H1 (cell line): ENCODE results near the gene PDK3. TPM values are rescaled to one million over a fixed set of nuclear protein-coding genes. Genes with fewer than 3 reads are reported as not detected.

Experiments used
- CTCF ChIA-PET: fragments of 300-600 bp; sonication (Branson Sonifier 250); formaldehyde crosslinking; loops from one replicate; lab custom pipeline; 2021; ENCODE audit not compliant: partially characterized antibody; lab: Charles Lee
- POLR2A ChIA-PET: fragments of 300-600 bp; sonication (Branson Sonifier 250); formaldehyde crosslinking; loops from one replicate; lab custom pipeline; 2021; ENCODE audit warnings: inconsistent platforms; ENCODE audit not compliant: partially characterized antibody; lab: Charles Lee
- DNase-seq, 2 experiments: peaks; one replicate each; pipeline versions ENCODE4 v3.0.0 to v3.0.0-alpha.2; 2010 to 2022; ENCODE audit warnings: low spot score in 2 of 2, low read depth in 1 of 2, mixed read lengths in 1 of 2
- FAIRE-seq: peaks from 2 replicates; lab custom pipeline; 2011; peaks lifted over from hg19 to GRCh38; lab: Jason Lieb, UNC
- H2AFZ ChIP-seq: 2 replicates; pipeline ENCODE4 v1.8.1; 2012; ENCODE audit warnings: low read length, inconsistent platforms
- H2AK5ac ChIP-seq: 2 replicates; pipeline ENCODE4 v1.6.1; 2013; ENCODE audit warnings: low read depth, low read length
- H2BK120ac ChIP-seq: replicated peaks from 2 replicates; pipeline ENCODE3; 2013; ENCODE audit warnings: low read depth, low read length, inconsistent platforms
- H2BK12ac ChIP-seq: 2 replicates; pipeline ENCODE4 v1.6.1; 2013; ENCODE audit warnings: low read depth, low read length
- H2BK15ac ChIP-seq: 2 replicates; pipeline ENCODE4 v1.6.1; 2013; ENCODE audit warnings: low read length
- H2BK20ac ChIP-seq: 2 replicates; pipeline ENCODE4 v1.6.1; 2013; ENCODE audit warnings: low read length
- H2BK5ac ChIP-seq: 2 replicates; pipeline ENCODE4 v1.6.1; 2013; ENCODE audit warnings: low read depth, low read length
- H3K14ac ChIP-seq: 2 replicates; pipeline ENCODE4 v1.6.1; 2013; ENCODE audit warnings: inconsistent platforms; ENCODE audit not compliant: insufficient read length
- H3K18ac ChIP-seq: 2 replicates; pipeline ENCODE4 v1.6.1; 2013; ENCODE audit warnings: low read length; ENCODE audit errors: extremely low read depth
- H3K23ac ChIP-seq: 2 replicates; pipeline ENCODE4 v1.6.1; 2013; ENCODE audit warnings: inconsistent platforms; ENCODE audit not compliant: insufficient read length
- H3K23me2 ChIP-seq: 2 replicates; pipeline ENCODE4 v1.6.1; 2013; ENCODE audit warnings: low read depth, low read length
- H3K27ac ChIP-seq: 2 replicates; pipeline ENCODE4 v1.6.1; 2011; ENCODE audit warnings: low read depth, low read length, inconsistent platforms
- H3K27me3 ChIP-seq, 4 experiments: replicated peaks in 1 of 4; 1 replicate in 1 of 4; 2 replicates in 3 of 4; pipeline versions ENCODE4 v1.6.1 to v1.8.1; 2011 to 2013; ENCODE audit warnings: low read length in 3 of 4, mild to moderate bottlenecking in 3 of 4, inconsistent platforms in 2 of 4, mixed read lengths in 2 of 4, moderate library complexity in 1 of 4; ENCODE audit not compliant: control insufficient read depth in 3 of 4, insufficient read depth in 3 of 4; ENCODE audit errors: extremely low read depth in 1 of 4
- H3K36me3 ChIP-seq, 4 experiments: 2 replicates each; pipeline versions ENCODE4 v1.6.1 to v1.8.1; 2011 to 2013; ENCODE audit warnings: mild to moderate bottlenecking in 4 of 4, low read length in 3 of 4, moderate library complexity in 2 of 4, control low read depth in 1 of 4, inconsistent platforms in 1 of 4; ENCODE audit not compliant: insufficient read depth in 4 of 4, control insufficient read depth in 2 of 4
- H3K4ac ChIP-seq: replicated peaks from 2 replicates; pipeline ENCODE3; 2013; ENCODE audit warnings: low read length, low read depth, mixed read lengths, inconsistent platforms; ENCODE audit not compliant: insufficient read length
- H3K4me1 ChIP-seq, 4 experiments: replicated peaks in 1 of 4; 1 replicate in 1 of 4; 2 replicates in 3 of 4; pipeline versions ENCODE4 v1.6.1 to v1.8.1; 2011 to 2013; ENCODE audit warnings: low read length in 3 of 4, inconsistent platforms in 2 of 4, mixed read lengths in 1 of 4; ENCODE audit not compliant: insufficient read depth in 4 of 4, control insufficient read depth in 3 of 4
- H3K4me2 ChIP-seq, 2 experiments: 2 replicates each; pipeline versions ENCODE4 v1.6.1 to v1.8.1; 2011 to 2013; ENCODE audit warnings: low read depth in 2 of 2, low read length in 2 of 2, control low read depth in 1 of 2, inconsistent platforms in 1 of 2, mild to moderate bottlenecking in 1 of 2; ENCODE audit not compliant: insufficient read depth in 1 of 2
- H3K4me3 ChIP-seq, 4 experiments: fragments of 200-600, 300-600 bp in 1 of 4; sonication (generic), shearing (Covaris generic), sonication (Bioruptor Twin) in 1 of 4; 2 replicates each; pipeline versions ENCODE4 v1.5.1 to v1.8.1; 2011 to 2016; ENCODE audit warnings: low read length in 4 of 4, low read depth in 3 of 4, control low read depth in 2 of 4, inconsistent platforms in 2 of 4, mild to moderate bottlenecking in 2 of 4, mixed read lengths in 1 of 4, moderate library complexity in 1 of 4; ENCODE audit not compliant: insufficient read depth in 2 of 4; ENCODE audit errors: extremely low read depth in 1 of 4
- H3K56ac ChIP-seq: replicated peaks from 2 replicates; pipeline ENCODE3; 2013; ENCODE audit warnings: low read depth, mild to moderate bottlenecking, mixed read lengths, low read length, inconsistent platforms; ENCODE audit not compliant: insufficient read length
- H3K79me1 ChIP-seq: 2 replicates; pipeline ENCODE4 v1.6.1; 2013; ENCODE audit warnings: low read depth, low read length, control low read depth
- H3K79me2 ChIP-seq, 2 experiments: 2 replicates each; pipeline versions ENCODE4 v1.6.1 to v1.8.1; 2012 to 2013; ENCODE audit warnings: low read length in 2 of 2, mild to moderate bottlenecking in 2 of 2, inconsistent platforms in 1 of 2; ENCODE audit not compliant: insufficient read depth in 2 of 2, control insufficient read depth in 1 of 2
- H3K9ac ChIP-seq, 4 experiments: replicated peaks in 1 of 4; 1 replicate in 1 of 4; 2 replicates in 3 of 4; pipeline versions ENCODE4 v1.6.1 to v1.8.1; 2011 to 2013; ENCODE audit warnings: low read depth in 3 of 4, low read length in 3 of 4, control low read depth in 2 of 4, mild to moderate bottlenecking in 2 of 4, moderate library complexity in 2 of 4, inconsistent platforms in 1 of 4; ENCODE audit errors: extremely low read depth in 1 of 4
- H3K9me3 ChIP-seq, 2 experiments: 2 replicates each; pipeline versions ENCODE4 v1.6.1 to v1.8.1; 2012 to 2013; ENCODE audit warnings: mild to moderate bottlenecking in 2 of 2, moderate library complexity in 2 of 2, control low read depth in 1 of 2, inconsistent platforms in 1 of 2, low read depth in 1 of 2, low read length in 1 of 2, mixed read lengths in 1 of 2; ENCODE audit not compliant: insufficient read depth in 2 of 2
- H4K20me1 ChIP-seq, 2 experiments: replicated peaks in 1 of 2; 2 replicates each; pipeline versions ENCODE3 to v1.8.1; 2011 to 2013; ENCODE audit warnings: inconsistent platforms in 2 of 2, low read length in 2 of 2, mild to moderate bottlenecking in 1 of 2; ENCODE audit not compliant: insufficient read depth in 2 of 2, control insufficient read depth in 1 of 2
- H4K5ac ChIP-seq: 2 replicates; pipeline ENCODE4 v1.6.1; 2013; ENCODE audit warnings: low read length, low read depth, mixed read lengths, inconsistent platforms; ENCODE audit not compliant: insufficient read length
- H4K8ac ChIP-seq: 2 replicates; pipeline ENCODE4 v1.8.0; 2013; ENCODE audit warnings: mild to moderate bottlenecking, moderate library complexity, low read length, inconsistent platforms; ENCODE audit not compliant: insufficient read depth; ENCODE audit errors: extremely low read depth
- H4K91ac ChIP-seq: replicated peaks from 2 replicates; pipeline ENCODE3; 2013; ENCODE audit warnings: low read length, mixed read lengths, inconsistent platforms; ENCODE audit not compliant: insufficient read length
- BACH1 ChIP-seq: IDR thresholded peaks from 2 replicates; pipeline ENCODE4 v1.6.1; 2012; ENCODE audit warnings: low read length, improper control_type of control experiment
- CBX5 ChIP-seq: fragments of 300-800, 300-1000 bp; sonication (generic); IDR thresholded peaks from 2 replicates; pipeline ENCODE4 v1.7.1; 2016; ENCODE audit warnings: antibody characterized with exemption, low read length, low read depth
- CBX8 ChIP-seq: fragments of 300-800, 300-1000 bp; sonication (generic); IDR thresholded peaks from 2 replicates; pipeline ENCODE4 v1.7.1; 2016; ENCODE audit warnings: low read depth, low read length, borderline replicate concordance
- CHD2 ChIP-seq: IDR thresholded peaks from 2 replicates; pipeline ENCODE4 v1.6.1; 2012; ENCODE audit warnings: low read length, improper control_type of control experiment
- EZH2 ChIP-seq: fragments of 200-600 bp; sonication (generic); IDR thresholded peaks from 2 replicates; pipeline ENCODE4 v1.7.1; 2012; ENCODE audit warnings: low read depth, mild to moderate bottlenecking, moderate library complexity, low read length, inconsistent platforms; ENCODE audit not compliant: severe bottlenecking
- KDM1A ChIP-seq: fragments of 200-600, 300-600 bp; sonication (generic); IDR thresholded peaks from 2 replicates; pipeline ENCODE4 v1.7.1; 2016; ENCODE audit warnings: mild to moderate bottlenecking, low read length, borderline replicate concordance
- KDM5A ChIP-seq: fragments of 200-600 bp; IDR thresholded peaks from 2 replicates; pipeline ENCODE4 v1.7.1; 2012; ENCODE audit warnings: mild to moderate bottlenecking, low read length, inconsistent platforms, mixed read lengths
- NRF1 ChIP-seq: IDR thresholded peaks from 2 replicates; pipeline ENCODE4 v1.6.1; 2011; ENCODE audit warnings: mild to moderate bottlenecking, low read depth, low read length, improper control_type of control experiment
- PHF8 ChIP-seq: fragments of 200-600 bp; sonication (generic); conservative IDR thresholded peaks from 2 replicates; pipeline ENCODE4 v1.7.1; 2012; ENCODE audit warnings: low read depth, mild to moderate bottlenecking, inconsistent platforms, low read length, moderate library complexity
- RAD21 ChIP-seq, 2 experiments: IDR thresholded peaks in 1 of 2; conservative IDR thresholded peaks in 1 of 2; 2 replicates each; pipeline ENCODE4 v1.6.1; 2011; ENCODE audit warnings: low read depth in 2 of 2, low read length in 2 of 2, improper control_type of control experiment in 1 of 2, inconsistent platforms in 1 of 2, mild to moderate bottlenecking in 1 of 2, moderate library complexity in 1 of 2
- RBBP5 ChIP-seq: IDR thresholded peaks from 2 replicates; pipeline ENCODE4 v1.7.1; 2012; ENCODE audit warnings: low read depth, mild to moderate bottlenecking, inconsistent platforms, low read length, moderate library complexity, borderline replicate concordance
- RXRA ChIP-seq: IDR thresholded peaks from 2 replicates; pipeline ENCODE4 v1.6.1; 2011; ENCODE audit warnings: low read depth, mild to moderate bottlenecking, low read length, moderate library complexity; ENCODE audit not compliant: insufficient read depth
- TAF7 ChIP-seq: optimal IDR thresholded peaks from 2 replicates; pipeline ENCODE3; 2011; ENCODE audit warnings: low read depth, mild to moderate bottlenecking, inconsistent platforms, low read length, moderate library complexity, borderline replicate concordance
- TCF12 ChIP-seq: IDR thresholded peaks from 2 replicates; pipeline ENCODE4 v1.6.1; 2011; ENCODE audit warnings: low read depth, mild to moderate bottlenecking, low read length
- WGBS, 2 experiments: shearing (Covaris generic) in 1 of 2; methylation state at CpG; one replicate each; pipeline versions ENCODE4 v1.1.6 to v1.1.7; 2013 to 2015; ENCODE audit warnings: low lambda C conversion rate in 2 of 2, mixed read lengths in 2 of 2, inconsistent platforms in 1 of 2, low coverage in 1 of 2, missing lambda C conversion rate in 1 of 2; ENCODE audit not compliant: insufficient replicate concordance in 2 of 2, insufficient coverage in 1 of 2, insufficient read length in 1 of 2; ENCODE audit errors: extremely low coverage in 1 of 2, missing lambda C conversion rate in 1 of 2; 5-methylcytosine and 5-hydroxymethylcytosine counted together
- polyA plus RNA-seq, 7 experiments: library from polyadenylated mRNA; depleted of rRNA in 3 of 7; stranded (reverse) in 5 of 7; unstranded in 2 of 7; fragments of >200 nt in 5 of 7; fragments of 200-250 nt in 2 of 7; gene quantifications; 1 replicate in 5 of 7; 2 replicates in 1 of 7; 4 replicates in 1 of 7; pipeline versions ENCODE4 v1.2.1 to v1.2.3, GENCODE V29; 2011 to 2013; ENCODE audit warnings: missing spikeins in 2 of 7, mixed read lengths in 2 of 7
- total RNA-seq: library from RNA; stranded (reverse); fragmentation: NEBNext Ultra II Directional; extraction: Animal tissue kit (Norgen Biotek cat#: 25700); gene quantifications from 2 replicates; pipeline ENCODE4 v1.2.1, GENCODE V29; 2021

PDK3 gene
- total and polyA plus RNA-seq, 2 of the 8 experiments (the other 6 are each of a cell fraction or from before 2014, with no cell fraction given), result 22.5 to 25.5 TPM

DNA sequence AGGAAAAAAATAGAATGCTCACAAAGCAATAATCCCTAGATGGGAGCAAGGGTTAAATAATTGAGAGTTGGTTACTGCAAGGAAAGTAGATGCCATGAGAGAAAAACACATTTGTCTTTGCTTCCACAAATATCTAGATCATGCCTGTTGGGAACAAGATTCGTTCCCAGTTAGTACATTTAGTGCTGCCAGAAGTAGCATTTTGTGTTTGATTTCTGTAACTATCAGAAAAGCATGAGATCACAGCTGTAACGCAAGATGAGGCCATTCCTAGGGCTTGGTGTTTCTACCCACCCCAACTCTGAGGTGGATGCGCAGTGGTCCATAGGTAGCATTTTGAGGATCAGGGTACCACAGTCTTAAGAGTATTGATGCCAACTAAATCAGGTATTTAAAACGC lies 20.4 kb upstream of the PDK3 start:
- no peak overlapping the region for H2BK5ac ChIP-seq
- H3K18ac ChIP-seq, result no peak overlapping the region
- H3K14ac ChIP-seq, result no peak overlapping the region
- no peak overlapping the region for H3K27ac ChIP-seq
- FAIRE-seq, result no peak
- no peak overlapping the region for H2BK20ac ChIP-seq
- CTCF ChIA-PET, result interaction anchor here (1.1 kb wide), 1 partner anchor 74 kb away, joined by 3 read pairs; no protein-coding TSS in a partner anchor
- H2BK120ac ChIP-seq, result no peak overlapping the region
- no peak overlapping the region for H2BK12ac ChIP-seq
- H3K9ac ChIP-seq, result no peak overlapping the region
- H3K4me2 ChIP-seq, result no peak overlapping the region
- DNase-seq, result no peak
- POLR2A ChIA-PET, result no interaction called here
- no peak overlapping the region for H3K23ac ChIP-seq
- H3K56ac ChIP-seq, result no peak overlapping the region
- no peak overlapping the region for H4K5ac ChIP-seq
- H3K9me3 ChIP-seq, result no peaks in the 10 kb centered on the region
- H3K79me2 ChIP-seq, result no peaks in the 10 kb centered on the region
- H2AFZ ChIP-seq, result no peak overlapping the region
- WGBS, 2 experiments, result 81% methylated on average over 4 of the region's 4 CpGs; no CpG with 5 or more reads in 1 of the 2 experiments
- no peaks in the 10 kb centered on the region for H4K20me1 ChIP-seq
- no peak overlapping the region for H2AK5ac ChIP-seq
- H2BK15ac ChIP-seq, result no peak overlapping the region
- no peaks in the 10 kb centered on the region for H3K36me3 ChIP-seq
- H4K91ac ChIP-seq, result no peak overlapping the region
- H3K4me3 ChIP-seq, result no peak overlapping the region
- H3K4ac ChIP-seq, result no peak overlapping the region
- no peaks in the 10 kb centered on the region for H3K27me3 ChIP-seq
- H3K79me1 ChIP-seq, result no peaks in the 10 kb centered on the region
- H3K4me1 ChIP-seq, result no peaks in the 10 kb centered on the region
- H3K23me2 ChIP-seq, result no peaks in the 10 kb centered on the region
- no peak overlapping the region for H4K8ac ChIP-seq
- TF ChIP-seq CHD2, result no peak
- no peak for TF ChIP-seq TAF7
- TF ChIP-seq CBX5, result no peak
- TF ChIP-seq KDM1A, result no peak
- no peak for TF ChIP-seq TCF12
- no peak for TF ChIP-seq RAD21 (IDR thresholded peaks at IDR 0.05 in 1 of 2, conservative IDR thresholded peaks at IDR 0.05 in 1 of 2; ENCODE audit: low read depth in 2 of 2, low read length in 2 of 2)
- TF ChIP-seq PHF8, result no peak
- no peak for TF ChIP-seq BACH1
- TF ChIP-seq RXRA, result no peak
- no peak for TF ChIP-seq CBX8
- TF ChIP-seq NRF1, result no peak
- TF ChIP-seq EZH2, result no peak
- TF ChIP-seq RBBP5, result no peak
- no peak for TF ChIP-seq KDM5A
